BJ (cell line): Measurements from ENCODE around the gene TMEM63B. TPM values are rescaled to one million over a fixed set of nuclear protein-coding genes. Genes with fewer than 3 reads are reported as not detected.
"Not testable (repeated sequence)": the region's sequence is repeated elsewhere in the genome, so short reads cannot be mapped to it uniquely, and the experiment has no call there.

Experiments used
- CTCF ChIA-PET: fragments of 350-600 bp; formaldehyde crosslinking; extraction: SDS; loops from one replicate; lab custom pipeline; 2021; ENCODE audit warnings: antibody characterized with exemption, inconsistent platforms; lab: Yijun Ruan, JAX
- POLR2A ChIA-PET: fragments of 300-600 bp; sonication (Branson Sonifier 250); formaldehyde crosslinking; extraction: SDS; loops from one replicate; lab custom pipeline; 2021; ENCODE audit warnings: antibody characterized with exemption; lab: Charles Lee
- DNase-seq: peaks from one replicate; pipeline ENCODE4 v3.0.0-alpha.2; 2011; ENCODE audit warnings: low read depth
- H3K27me3 ChIP-seq: 2 replicates; pipeline ENCODE4 v1.6.0; 2011; ENCODE audit warnings: low read length; ENCODE audit not compliant: control insufficient read depth, insufficient read depth
- H3K36me3 ChIP-seq: 2 replicates; pipeline ENCODE4 v1.5.1; 2011; ENCODE audit warnings: low read length; ENCODE audit not compliant: control insufficient read depth, insufficient read depth
- H3K4me3 ChIP-seq: 2 replicates; pipeline ENCODE4 v1.5.1; 2011; ENCODE audit warnings: low read depth, mild to moderate bottlenecking, control low read depth, low read length
- polyA plus RNA-seq: library from polyadenylated mRNA; depleted of rRNA; stranded (reverse); fragments of >200 nt; gene quantifications from 2 replicates; pipeline ENCODE4 v1.2.3, GENCODE V29; 2011
- TF ChIP-seq, protein P1 (sequence below): IDR thresholded peaks from 2 replicates; pipeline ENCODE4 v1.5.1; 2011; ENCODE audit warnings: low read depth, mild to moderate bottlenecking, control low read depth, inconsistent platforms, low read length, moderate library complexity; ENCODE audit not compliant: insufficient read depth

The TMEM63B gene
- polyA plus RNA-seq, 1 experiment = 56.5 TPM

DNA sequence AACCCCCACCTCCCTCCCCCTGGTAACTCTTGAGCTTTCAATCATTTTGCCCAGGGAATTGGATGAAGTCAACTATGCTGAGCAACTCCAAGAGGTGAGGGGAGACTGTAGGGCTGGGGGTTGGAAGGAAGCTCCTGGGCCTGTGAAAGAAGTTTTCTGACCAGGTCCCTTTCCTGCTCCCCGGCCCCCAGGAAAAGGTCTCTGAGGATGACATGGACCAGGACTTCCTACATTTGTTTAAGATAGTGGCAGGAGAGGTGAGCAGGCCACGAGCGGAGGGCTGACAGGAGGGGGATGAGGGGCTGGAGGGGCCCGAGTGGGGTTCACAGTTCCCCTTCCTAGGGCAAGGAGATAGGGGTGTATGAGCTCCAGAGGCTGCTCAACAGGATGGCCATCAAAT is 53.1 kb downstream of the TMEM63B start:
- Histone ChIP-seq H3K27me3 (peaks cover 2% of the 10 kb centered on the region), H3K4me3 (no peak overlapping the region), H3K36me3 (no peaks in the 10 kb centered on the region)
- CTCF ChIA-PET = interaction anchor here (0.9 to 1.3 kb wide), 3 partner anchors 42 to 88 kb away, joined by 3 to 7 read pairs (median 3); no protein-coding TSS in a partner anchor
- no peak for DNase-seq
- POLR2A ChIA-PET = interaction anchor here (0.5 kb wide), 1 partner anchor 153 kb away, joined by 3 read pairs; no protein-coding TSS in a partner anchor
- TF ChIP-seq, protein P1, sequence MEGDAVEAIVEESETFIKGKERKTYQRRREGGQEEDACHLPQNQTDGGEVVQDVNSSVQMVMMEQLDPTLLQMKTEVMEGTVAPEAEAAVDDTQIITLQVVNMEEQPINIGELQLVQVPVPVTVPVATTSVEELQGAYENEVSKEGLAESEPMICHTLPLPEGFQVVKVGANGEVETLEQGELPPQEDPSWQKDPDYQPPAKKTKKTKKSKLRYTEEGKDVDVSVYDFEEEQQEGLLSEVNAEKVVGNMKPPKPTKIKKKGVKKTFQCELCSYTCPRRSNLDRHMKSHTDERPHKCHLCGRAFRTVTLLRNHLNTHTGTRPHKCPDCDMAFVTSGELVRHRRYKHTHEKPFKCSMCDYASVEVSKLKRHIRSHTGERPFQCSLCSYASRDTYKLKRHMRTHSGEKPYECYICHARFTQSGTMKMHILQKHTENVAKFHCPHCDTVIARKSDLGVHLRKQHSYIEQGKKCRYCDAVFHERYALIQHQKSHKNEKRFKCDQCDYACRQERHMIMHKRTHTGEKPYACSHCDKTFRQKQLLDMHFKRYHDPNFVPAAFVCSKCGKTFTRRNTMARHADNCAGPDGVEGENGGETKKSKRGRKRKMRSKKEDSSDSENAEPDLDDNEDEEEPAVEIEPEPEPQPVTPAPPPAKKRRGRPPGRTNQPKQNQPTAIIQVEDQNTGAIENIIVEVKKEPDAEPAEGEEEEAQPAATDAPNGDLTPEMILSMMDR = no peak

DNA sequence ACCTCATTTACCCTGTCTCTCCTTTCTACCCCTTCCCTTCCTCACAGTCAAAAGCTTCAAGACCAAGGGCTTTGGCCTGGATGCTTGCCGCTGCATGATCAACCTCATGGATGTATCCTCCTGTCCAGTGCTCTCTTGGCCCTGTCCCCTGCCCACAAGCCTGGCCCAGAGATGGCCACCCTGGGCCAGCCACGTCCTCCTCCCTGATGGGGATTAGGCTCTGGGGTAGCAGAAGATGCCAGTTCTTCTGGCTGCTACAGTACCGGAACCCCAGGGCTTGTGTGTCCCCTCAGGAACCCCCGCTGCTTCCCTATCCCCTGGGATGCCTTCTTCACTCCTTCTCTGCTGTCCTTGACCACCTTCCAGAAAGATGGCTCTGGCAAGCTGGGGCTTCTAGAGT is 53.5 kb downstream of the TMEM63B start:
- ChIA-PET POLR2A (interaction anchor here (0.5 kb wide), 1 partner anchor 152 kb away, joined by 3 read pairs; no protein-coding TSS in a partner anchor), CTCF (interaction anchor here (0.9 to 1.3 kb wide), 3 partner anchors 42 to 87 kb away, joined by 3 to 7 read pairs (median 3); no protein-coding TSS in a partner anchor)
- Histone ChIP-seq H3K36me3 (no peaks in the 10 kb centered on the region), H3K27me3 (peaks cover 2% of the 10 kb centered on the region), H3K4me3 (no peak overlapping the region)
- TF ChIP-seq, protein P1 = no peak
- DNase-seq = no peak

DNA sequence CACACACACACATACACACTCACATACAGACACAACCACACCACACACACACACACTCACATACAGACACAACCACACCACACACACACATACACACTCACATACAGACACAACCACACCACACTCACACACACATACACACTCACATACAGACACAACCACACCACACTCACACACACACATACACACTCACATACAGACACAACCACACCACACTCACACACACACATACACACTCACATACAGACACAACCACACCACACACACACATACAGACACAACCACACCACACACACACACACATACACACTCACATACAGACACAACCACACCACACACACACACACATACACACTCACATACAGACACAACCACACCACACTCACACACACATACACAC is 54.4 kb downstream of the TMEM63B start:
- CTCF ChIA-PET = not testable (repeated sequence)

DNA sequence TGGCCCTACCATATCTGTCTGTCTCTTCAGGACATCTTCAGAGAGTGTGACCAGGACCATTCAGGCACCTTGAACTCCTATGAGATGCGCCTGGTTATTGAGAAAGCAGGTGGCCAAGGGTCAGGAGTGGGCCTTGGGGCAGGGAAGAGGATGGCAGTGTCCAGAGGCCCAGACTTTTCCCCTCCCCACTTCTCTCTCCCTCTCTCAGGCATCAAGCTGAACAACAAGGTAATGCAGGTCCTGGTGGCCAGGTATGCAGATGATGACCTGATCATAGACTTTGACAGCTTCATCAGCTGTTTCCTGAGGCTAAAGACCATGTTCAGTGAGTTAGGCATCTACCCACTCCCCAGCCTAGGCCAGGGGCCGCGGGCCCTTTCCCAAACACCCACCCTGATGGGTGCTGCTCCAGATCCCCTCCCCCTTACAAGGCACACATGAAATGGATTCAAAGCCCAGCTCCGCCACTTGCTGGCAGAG is 55.6 kb downstream of the TMEM63B start:
- no peak for DNase-seq
- peaks cover 2% of the 10 kb centered on the region for H3K27me3 ChIP-seq
- H3K36me3 ChIP-seq = no peaks in the 10 kb centered on the region
- CTCF ChIA-PET = no interaction called here
- TF ChIP-seq, protein P1 = no peak
- no peak overlapping the region for H3K4me3 ChIP-seq
- POLR2A ChIA-PET = no interaction called here

More for the DNA sequence above, 54.4 kb downstream of the TMEM63B start:
- H3K36me3 ChIP-seq, DNase-seq, H3K27me3 ChIP-seq, H3K4me3 ChIP-seq, POLR2A ChIA-PET: not testable (repeated sequence)

DNA sequence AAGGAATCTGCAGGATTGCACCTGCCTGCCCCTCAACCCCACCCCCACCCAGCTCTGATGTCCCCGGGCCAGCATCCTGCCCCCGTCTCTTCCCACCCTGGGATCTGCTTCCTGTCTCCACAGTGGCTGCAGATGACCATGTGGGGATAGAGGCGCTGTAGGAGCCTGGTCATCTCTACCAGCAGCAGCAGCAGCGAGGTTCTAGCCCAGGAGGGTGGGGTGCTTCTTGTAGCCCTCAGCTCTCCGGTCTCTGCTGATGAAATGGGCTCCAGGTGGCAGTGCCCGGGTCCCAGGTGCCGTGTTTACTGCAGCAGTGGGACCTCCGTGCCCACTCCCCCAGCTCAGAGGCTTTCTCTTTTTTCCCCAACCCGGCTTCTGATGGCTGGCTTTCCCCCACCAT is 56.4 kb downstream of the TMEM63B start:
- Histone ChIP-seq H3K36me3 (no peaks in the 10 kb centered on the region), H3K4me3 (no peak overlapping the region), H3K27me3 (peaks cover 2% of the 10 kb centered on the region)
- ChIA-PET POLR2A (no interaction called here), CTCF (interaction anchor here (1.4 kb wide), 1 partner anchor 38 kb away, joined by 3 read pairs; no protein-coding TSS in a partner anchor)
- no peak for DNase-seq
- TF ChIP-seq, protein P1 = no peak

DNA sequence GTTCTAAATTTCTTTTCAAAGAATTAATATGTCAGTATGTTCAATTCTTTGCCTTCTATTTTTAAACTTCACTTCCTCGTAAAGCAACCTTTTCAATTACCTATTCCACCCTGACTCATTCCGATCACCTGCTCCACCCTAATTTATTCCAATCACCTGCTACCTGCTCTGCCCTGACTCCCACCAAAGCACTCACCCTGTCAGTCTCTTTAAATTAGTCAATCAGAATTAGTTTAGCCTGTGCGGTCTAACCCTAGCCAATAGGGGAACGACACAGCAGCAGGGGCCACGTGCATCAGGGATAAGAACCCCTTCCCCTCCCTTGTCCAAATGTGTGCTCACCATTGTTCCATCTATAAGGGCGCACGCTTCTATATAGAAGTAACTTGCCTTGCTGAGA is 58.0 kb downstream of the TMEM63B start:
- H3K27me3 ChIP-seq, H3K4me3 ChIP-seq, H3K36me3 ChIP-seq, POLR2A ChIA-PET, DNase-seq: not testable (repeated sequence)
- CTCF ChIA-PET = interaction anchor here (0.7 to 1.7 kb wide), 5 partner anchors 12 to 83 kb away, joined by 3 to 6 read pairs (median 3); no protein-coding TSS in a partner anchor
